ENCODE measurements around the gene PIEZO1.

Gene PIEZO1

GRCh38 chr16:88816736-88817535 is 31.9 kb upstream of the PIEZO1 start:
- DNase-seq = no peak

GRCh38 chr16:88815901-88816589 is 31.0 kb upstream of the PIEZO1 start:
- no peak for DNase-seq

- no peak for DNase-seq
Measured at GRCh38 chr16:88815227-88815626, 30.2 kb upstream of the PIEZO1 start.

GRCh38 chr16:88814144-88814502 is 29.1 kb upstream of the PIEZO1 start:
- no peak for DNase-seq

- no peak for DNase-seq
Measured at GRCh38 chr16:88813269-88814143, 28.5 kb upstream of the PIEZO1 start.

- DNase-seq = peak; percentile 48
Measured at GRCh38 chr16:88812513-88813268, 27.7 kb upstream of the PIEZO1 start.

- peak; percentile 96 for DNase-seq
Measured at GRCh38 chr16:88811769-88812512, 26.9 kb upstream of the PIEZO1 start, which contains the start of gene APRT. Gene APRT (minus strand): TSS chr16:88811928. CDS start chr16:88811899, 29 bp downstream.

GRCh38 chr16:88810912-88811768 is 26.1 kb upstream of the PIEZO1 start:
- DNase-seq = peak; percentile 82

GRCh38 chr16:88810166-88810911 is 25.3 kb upstream of the PIEZO1 start:
- no peak for DNase-seq

GRCh38 chr16:88809676-88810165 is 24.7 kb upstream of the PIEZO1 start:
- DNase-seq = no peak

- DNase-seq = no peak
Measured at GRCh38 chr16:88809068-88809675, 24.2 kb upstream of the PIEZO1 start.

- DNase-seq = no peak
Measured at GRCh38 chr16:88807626-88808453, 22.8 kb upstream of the PIEZO1 start.

- no peak for DNase-seq
Measured at GRCh38 chr16:88807142-88807625, 22.2 kb upstream of the PIEZO1 start.

- no peak for DNase-seq
Measured at GRCh38 chr16:88806491-88807111, 21.6 kb upstream of the PIEZO1 start.

- DNase-seq = no peak
Measured at GRCh38 chr16:88805887-88806393, 20.9 kb upstream of the PIEZO1 start.

GRCh38 chr16:88805340-88805715 is 20.3 kb upstream of the PIEZO1 start:
- no peak for DNase-seq

GRCh38 chr16:88804552-88805339 is 19.7 kb upstream of the PIEZO1 start:
- peak; percentile 10 for DNase-seq

Measured in HCEC 1CT (cell line).